ENCODE measurements around the gene PHF2.

PHF2 gene

GRCh38 chr9:93698140-93698908, 121.9 kb downstream of the PHF2 start:
- DNase-seq (ENCODE audit: insufficient read length, low spot score) (no peak), FAIRE-seq (no peak)
- no peak for TF ChIP-seq CTCF (IDR thresholded peaks at IDR 0.05; ENCODE audit: insufficient read depth, missing control alignments)

- DNase-seq (ENCODE audit: insufficient read length, low spot score) (no peak), FAIRE-seq (no peak)
- no peak for TF ChIP-seq CTCF (IDR thresholded peaks at IDR 0.05; ENCODE audit: insufficient read depth, missing control alignments)
Observed at GRCh38 chr9:93699650-93700049, 123.3 kb downstream of the PHF2 start.

- no peak for TF ChIP-seq CTCF (IDR thresholded peaks at IDR 0.05; ENCODE audit: insufficient read depth, missing control alignments)
- DNase-seq (ENCODE audit: insufficient read length, low spot score) (no peak), FAIRE-seq (no peak)
Observed at GRCh38 chr9:93701494-93702218, 125.3 kb downstream of the PHF2 start.

- FAIRE-seq, result no peak
- TF ChIP-seq CTCF (IDR thresholded peaks at IDR 0.05; ENCODE audit: insufficient read depth, missing control alignments), result no peak
- DNase-seq (ENCODE audit: insufficient read length, low spot score), result no peak
Observed at GRCh38 chr9:93702261-93702660, 125.9 kb downstream of the PHF2 start.

- no peak for FAIRE-seq
- DNase-seq (ENCODE audit: insufficient read length, low spot score), result no peak
- no peak for TF ChIP-seq CTCF (IDR thresholded peaks at IDR 0.05; ENCODE audit: insufficient read depth, missing control alignments)
Observed at GRCh38 chr9:93708289-93708986, 132.1 kb downstream of the PHF2 start.

- no peak for TF ChIP-seq CTCF (IDR thresholded peaks at IDR 0.05; ENCODE audit: insufficient read depth, missing control alignments)
- no peak for DNase-seq (ENCODE audit: insufficient read length, low spot score)
- FAIRE-seq, result no peak
Observed at GRCh38 chr9:93708987-93709302, 132.6 kb downstream of the PHF2 start.

Data from D721Med (cell line).